Stomach (tissue), 4 donors: ENCODE data around the gene FAM83F.

ENCODE experiments used
- EP300 ChIP-seq: sonication (generic); formaldehyde crosslinking; IDR thresholded peaks from one replicate; pipeline ENCODE4 v1.6.1; 2017; ENCODE audit warnings: antibody characterized with exemption
- POLR2A ChIP-seq, 4 donors: fragments of 450-650 bp; IDR thresholded peaks; one replicate each; pipeline ENCODE4 v1.6.1; 2016; ENCODE audit warnings: antibody characterized with exemption in 4 of 4, control low read depth in 2 of 4, mild to moderate bottlenecking in 1 of 4, moderate library complexity in 1 of 4
- POLR2AphosphoS5 ChIP-seq, 3 donors: sonication (generic); formaldehyde crosslinking; IDR thresholded peaks; one replicate each; pipeline ENCODE4 v1.6.1; 2016; ENCODE audit warnings: antibody characterized with exemption in 3 of 3
- TF ChIP-seq, protein P1 (sequence below), 7 experiments: fragments of 450-650 bp in 4 of 7; fragments of 200-600 bp in 3 of 7; sonication (generic) in 3 of 7; IDR thresholded peaks; one replicate each; pipeline ENCODE4 v1.5.1; 2016 to 2019; ENCODE audit warnings: antibody characterized with exemption in 7 of 7, control low read depth in 2 of 7, mild to moderate bottlenecking in 1 of 7

DNA sequence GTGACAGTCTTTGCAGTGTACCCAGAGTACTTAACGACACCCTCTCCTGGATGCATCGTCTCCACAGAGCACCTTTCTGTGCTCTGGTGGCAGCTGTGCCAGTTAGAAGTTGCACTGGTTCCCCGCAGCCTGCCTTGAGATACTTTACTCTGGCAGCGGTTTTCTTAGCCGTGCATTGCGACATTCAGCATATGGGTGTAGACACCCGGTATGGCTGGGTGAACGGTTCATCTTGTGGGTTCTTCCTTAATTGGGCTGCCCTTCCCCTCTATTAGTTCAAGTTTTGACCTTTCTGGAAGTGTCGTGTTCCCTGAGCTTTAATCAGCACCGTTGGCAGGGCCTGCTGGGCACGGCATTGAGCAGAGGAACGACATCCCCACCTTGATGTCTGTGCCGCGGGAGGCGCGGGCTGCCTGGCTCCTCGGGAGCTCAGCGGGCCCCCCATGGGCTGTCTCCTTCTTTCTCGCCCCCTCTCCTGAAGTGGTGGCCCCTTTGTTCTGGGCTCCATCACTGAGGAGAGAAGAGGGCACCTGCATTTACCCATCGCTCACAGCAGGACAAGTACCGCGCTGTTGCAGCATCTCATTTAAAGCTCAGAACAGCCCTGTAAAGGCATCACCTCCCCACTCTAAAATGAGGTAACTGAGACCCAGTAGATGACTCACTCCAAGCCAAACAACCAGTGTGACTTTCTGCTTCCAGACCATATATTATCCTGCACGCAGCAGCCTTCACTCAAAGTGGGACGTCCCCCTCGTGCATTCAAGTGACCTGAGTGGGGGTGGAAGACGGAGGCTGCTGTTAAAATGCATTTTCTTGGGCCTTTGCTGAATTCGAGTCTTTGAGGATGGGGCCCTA lies 13.3 kb downstream of the FAM83F start:
- no peak for TF ChIP-seq EP300
- TF ChIP-seq, protein P1, sequence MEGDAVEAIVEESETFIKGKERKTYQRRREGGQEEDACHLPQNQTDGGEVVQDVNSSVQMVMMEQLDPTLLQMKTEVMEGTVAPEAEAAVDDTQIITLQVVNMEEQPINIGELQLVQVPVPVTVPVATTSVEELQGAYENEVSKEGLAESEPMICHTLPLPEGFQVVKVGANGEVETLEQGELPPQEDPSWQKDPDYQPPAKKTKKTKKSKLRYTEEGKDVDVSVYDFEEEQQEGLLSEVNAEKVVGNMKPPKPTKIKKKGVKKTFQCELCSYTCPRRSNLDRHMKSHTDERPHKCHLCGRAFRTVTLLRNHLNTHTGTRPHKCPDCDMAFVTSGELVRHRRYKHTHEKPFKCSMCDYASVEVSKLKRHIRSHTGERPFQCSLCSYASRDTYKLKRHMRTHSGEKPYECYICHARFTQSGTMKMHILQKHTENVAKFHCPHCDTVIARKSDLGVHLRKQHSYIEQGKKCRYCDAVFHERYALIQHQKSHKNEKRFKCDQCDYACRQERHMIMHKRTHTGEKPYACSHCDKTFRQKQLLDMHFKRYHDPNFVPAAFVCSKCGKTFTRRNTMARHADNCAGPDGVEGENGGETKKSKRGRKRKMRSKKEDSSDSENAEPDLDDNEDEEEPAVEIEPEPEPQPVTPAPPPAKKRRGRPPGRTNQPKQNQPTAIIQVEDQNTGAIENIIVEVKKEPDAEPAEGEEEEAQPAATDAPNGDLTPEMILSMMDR (IDR thresholded peaks at IDR 0.05): no peak
- TF ChIP-seq POLR2A (IDR thresholded peaks at IDR 0.05): no peak
- TF ChIP-seq POLR2AphosphoS5 (IDR thresholded peaks at IDR 0.05): no peak
